SK-N-MC (cell line): Measurements from ENCODE around the gene RNF186.
"Not testable (repeated sequence)": the region's sequence is repeated elsewhere in the genome, so short reads cannot be mapped to it uniquely, and the experiment has no call there.

Experiments used
- DNase-seq: peaks from one replicate; pipeline ENCODE4 v3.0.0-alpha.2; 2011; ENCODE audit warnings: low read depth, low spot score
- H3K27ac ChIP-seq: fragments of 200-600 bp; sonication (generic); 2 replicates; pipeline ENCODE4 v1.5.1; 2016; ENCODE audit warnings: mixed run types
- H3K36me3 ChIP-seq: fragments of 200-600 bp; sonication (generic); 2 replicates; pipeline ENCODE4 v1.6.1; 2017; ENCODE audit warnings: antibody characterized with exemption, low read length, mixed read lengths; ENCODE audit not compliant: insufficient read depth
- H3K4me3 ChIP-seq: fragments of 200-600 bp; sonication (generic); 2 replicates; pipeline ENCODE4 v1.5.1; 2016
- H3K9ac ChIP-seq: fragments of 200-600 bp; sonication (generic); 2 replicates; pipeline ENCODE4 v1.8.0; 2017; ENCODE audit warnings: mixed run types, mixed read lengths; ENCODE audit not compliant: insufficient read length
- H3K9me3 ChIP-seq: fragments of 200-600 bp; sonication (generic); 2 replicates; pipeline ENCODE4 v1.6.1; 2017; ENCODE audit warnings: low read depth, mild to moderate bottlenecking, antibody characterized with exemption, low read length, moderate library complexity, mixed read lengths
- EZH2 ChIP-seq: fragments of 200-600 bp; sonication (generic); IDR thresholded peaks from one replicate; pipeline ENCODE4 v1.6.1; 2017; ENCODE audit warnings: antibody characterized with exemption
- FOXP2 ChIP-seq: optimal IDR thresholded peaks from 2 replicates; pipeline ENCODE3; 2011; ENCODE audit warnings: mild to moderate bottlenecking, moderate library complexity; ENCODE audit not compliant: insufficient read depth; ENCODE audit errors: extremely low read length, control extremely low read depth
- POLR2AphosphoS5 ChIP-seq: IDR thresholded peaks from 2 replicates; pipeline ENCODE4 v1.6.1; 2012; ENCODE audit warnings: mild to moderate bottlenecking, low read depth, low read length, borderline replicate concordance

RNF186 gene

GRCh38 chr1:19792237-19793002, 22.7 kb downstream of the RNF186 start:
- H3K9ac ChIP-seq: no peak overlapping the region
- no peaks in the 10 kb centered on the region for H3K9me3 ChIP-seq
- H3K27ac ChIP-seq: no peak overlapping the region
- TF ChIP-seq FOXP2 (no peak), EZH2 (no peak), POLR2AphosphoS5 (no peak)
- no peaks in the 10 kb centered on the region for H3K36me3 ChIP-seq
- H3K4me3 ChIP-seq: no peak overlapping the region
- DNase-seq: no peak

- H3K9ac ChIP-seq, H3K9me3 ChIP-seq, H3K36me3 ChIP-seq, H3K27ac ChIP-seq, H3K4me3 ChIP-seq: not testable (repeated sequence)
- DNase-seq: peak; percentile 10
These were observed 24.8 kb downstream of the RNF186 start for GRCh38 chr1:19790061-19790975.

- DNase-seq: no peak
- Histone ChIP-seq H3K4me3 (no peak overlapping the region), H3K9ac (no peak overlapping the region), H3K9me3 (no peaks in the 10 kb centered on the region), H3K36me3 (no peaks in the 10 kb centered on the region), H3K27ac (no peak overlapping the region)
- TF ChIP-seq POLR2AphosphoS5 (no peak), EZH2 (no peak), FOXP2 (no peak)
These were observed 28.1 kb downstream of the RNF186 start for GRCh38 chr1:19786988-19787423.

GRCh38 chr1:19785660-19786059, 29.4 kb downstream of the RNF186 start:
- TF ChIP-seq EZH2 (no peak), POLR2AphosphoS5 (no peak), FOXP2 (no peak)
- DNase-seq: no peak
- Histone ChIP-seq H3K36me3 (no peaks in the 10 kb centered on the region), H3K9ac (no peak overlapping the region), H3K4me3 (no peak overlapping the region), H3K27ac (no peak overlapping the region), H3K9me3 (no peaks in the 10 kb centered on the region)

DNA sequence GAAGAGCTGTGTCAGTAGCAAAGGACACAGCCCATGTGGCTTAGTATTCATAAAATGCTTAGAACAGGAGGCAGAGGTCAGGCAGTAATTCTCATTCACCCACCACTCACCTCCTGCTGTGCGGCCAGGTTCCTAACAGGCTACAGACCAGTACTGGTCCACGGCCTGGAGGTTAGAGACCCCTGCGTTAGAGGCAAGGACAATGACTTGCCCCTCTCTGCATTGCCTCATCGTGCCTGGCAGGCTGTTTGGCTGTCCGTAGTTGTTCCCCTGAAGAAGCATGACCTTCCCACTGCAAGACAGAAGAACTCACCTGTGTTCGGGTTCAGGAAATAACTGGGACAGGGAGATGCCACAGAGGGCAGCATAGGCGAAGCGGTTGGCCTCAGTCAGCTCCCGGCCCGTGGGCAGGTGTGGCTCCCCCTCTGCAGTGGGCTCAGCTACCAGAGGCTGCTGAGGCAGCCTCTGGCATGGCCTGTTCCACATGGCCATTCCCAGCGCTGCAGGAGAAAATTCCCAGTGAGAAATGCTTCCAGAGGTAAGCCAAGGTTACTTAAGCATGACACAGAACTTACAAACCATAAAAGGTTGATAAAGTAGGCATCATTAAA, 34.7 kb downstream of the RNF186 start:
- H3K36me3 ChIP-seq: no peaks in the 10 kb centered on the region
- H3K9ac ChIP-seq: no peak overlapping the region
- no peaks in the 10 kb centered on the region for H3K9me3 ChIP-seq
- H3K27ac ChIP-seq: no peak overlapping the region
- DNase-seq: no peak
- TF ChIP-seq FOXP2 (no peak), POLR2AphosphoS5 (no peak), EZH2 (no peak)
- H3K4me3 ChIP-seq: no peak overlapping the region

- Histone ChIP-seq H3K9me3 (no peaks in the 10 kb centered on the region), H3K9ac (no peak overlapping the region), H3K27ac (no peak overlapping the region), H3K36me3 (no peaks in the 10 kb centered on the region), H3K4me3 (no peak overlapping the region)
- TF ChIP-seq POLR2AphosphoS5 (no peak), EZH2 (no peak), FOXP2 (no peak)
- no peak for DNase-seq
These were observed 38.1 kb downstream of the RNF186 start for GRCh38 chr1:19776933-19777332.

DNA sequence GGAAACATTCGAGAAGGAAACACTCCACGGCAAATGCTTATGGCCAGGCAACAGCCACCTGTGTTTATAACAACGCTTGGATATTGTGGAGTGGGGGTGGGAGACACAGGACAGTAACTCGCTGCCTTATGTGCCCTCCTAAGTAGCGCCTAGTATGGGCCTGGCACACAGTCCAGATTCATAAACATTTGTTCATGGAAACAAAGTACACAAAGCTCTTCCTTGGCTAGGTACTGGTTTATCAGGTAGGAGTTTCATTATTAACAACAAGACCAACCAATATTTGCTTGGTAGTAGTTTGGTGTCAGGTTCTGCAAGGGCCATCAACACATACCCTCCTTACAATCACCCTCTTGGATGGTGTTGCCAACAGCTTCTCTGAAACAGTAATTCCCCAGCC, 38.8 kb downstream of the RNF186 start:
- no peak overlapping the region for H3K27ac ChIP-seq
- H3K9me3 ChIP-seq: no peaks in the 10 kb centered on the region
- no peak for DNase-seq
- no peaks in the 10 kb centered on the region for H3K36me3 ChIP-seq
- H3K4me3 ChIP-seq: no peak overlapping the region
- no peak for TF ChIP-seq POLR2AphosphoS5
- no peak for TF ChIP-seq EZH2
- TF ChIP-seq FOXP2: no peak
- no peak overlapping the region for H3K9ac ChIP-seq

DNA sequence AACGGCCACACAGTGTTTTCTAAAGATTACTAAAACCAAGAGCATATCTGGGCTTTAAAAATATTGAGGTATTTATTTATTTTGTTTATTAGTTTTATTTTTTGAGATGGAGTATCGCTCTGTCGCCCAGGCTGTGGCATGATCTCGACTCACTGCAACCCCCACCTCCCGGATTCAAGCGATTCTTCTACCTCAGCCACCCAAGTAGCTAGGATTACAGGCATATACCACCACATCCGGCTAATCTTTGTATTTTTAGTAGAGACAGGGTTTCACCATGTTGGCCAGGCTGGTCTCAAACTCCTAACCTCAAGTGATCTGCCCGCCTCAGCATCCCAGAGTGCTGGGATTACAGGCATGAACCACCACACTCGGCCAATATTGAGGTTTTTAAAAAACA, 39.3 kb downstream of the RNF186 start:
- TF ChIP-seq POLR2AphosphoS5: no peak
- no peak for TF ChIP-seq FOXP2
- TF ChIP-seq EZH2: no peak
- Histone ChIP-seq H3K9ac (no peak overlapping the region), H3K27ac (no peak overlapping the region), H3K9me3 (no peaks in the 10 kb centered on the region), H3K4me3 (no peak overlapping the region), H3K36me3 (no peaks in the 10 kb centered on the region)
- no peak for DNase-seq

DNA sequence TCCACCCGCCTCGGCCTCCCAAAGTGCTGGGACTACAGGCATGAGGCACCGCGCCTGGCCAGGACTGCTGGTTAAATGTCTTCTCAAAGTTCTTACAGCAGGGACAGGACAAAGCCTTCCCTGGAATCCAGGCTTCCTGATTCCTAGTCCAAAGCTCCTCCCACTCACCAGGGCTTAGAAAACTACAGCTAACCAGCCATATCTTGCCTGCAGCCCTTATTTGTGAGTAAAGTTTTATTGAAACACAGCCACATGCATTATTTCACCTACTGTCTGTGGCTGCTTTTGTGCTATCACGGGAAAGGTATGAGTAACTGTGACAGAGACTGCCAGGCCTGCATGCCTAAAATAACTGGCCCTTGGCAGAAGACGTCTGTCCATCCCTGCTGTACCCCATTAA, 39.8 kb downstream of the RNF186 start:
- no peak for DNase-seq
- no peaks in the 10 kb centered on the region for H3K9me3 ChIP-seq
- no peak overlapping the region for H3K4me3 ChIP-seq
- H3K9ac ChIP-seq: no peak overlapping the region
- H3K36me3 ChIP-seq: no peaks in the 10 kb centered on the region
- no peak for TF ChIP-seq FOXP2
- TF ChIP-seq POLR2AphosphoS5: no peak
- TF ChIP-seq EZH2: no peak
- H3K27ac ChIP-seq: no peak overlapping the region
